Spinal cord (tissue), 10 donors: ENCODE measurements around the gene TMEM109. TPM values are rescaled to one million over a fixed set of nuclear protein-coding genes. Genes with fewer than 3 reads are reported as not detected.

Experiments
- DNase-seq, 6 donors: peaks; one replicate each; pipeline versions ENCODE4 v3.0.0 to v3.0.0-alpha.2; 2013 to 2015; ENCODE audit warnings: low spot score in 6 of 6, low read depth in 4 of 6
- H3K27ac ChIP-seq: one replicate; pipeline ENCODE4 v1.5.1; 2013; ENCODE audit warnings: low read depth, low read length, control low read depth
- H3K27me3 ChIP-seq: one replicate; pipeline ENCODE4 v1.6.1; 2013; ENCODE audit warnings: low read length; ENCODE audit not compliant: control insufficient read depth, insufficient read depth
- H3K36me3 ChIP-seq: one replicate; pipeline ENCODE4 v1.6.1; 2013; ENCODE audit warnings: low read length; ENCODE audit not compliant: control insufficient read depth, insufficient read depth
- H3K4me1 ChIP-seq: one replicate; pipeline ENCODE4 v1.6.1; 2013; ENCODE audit warnings: low read length; ENCODE audit not compliant: control insufficient read depth, insufficient read depth
- H3K4me3 ChIP-seq: one replicate; pipeline ENCODE4 v1.5.1; 2013; ENCODE audit warnings: low read depth, low read length, control low read depth
- H3K9me3 ChIP-seq: one replicate; pipeline ENCODE4 v1.6.1; 2013; ENCODE audit warnings: low read length; ENCODE audit not compliant: control insufficient read depth, insufficient read depth
- WGBS: methylation state at CpG from one replicate; pipeline ENCODE4 v1.1.5; 2013; ENCODE audit warnings: missing lambda C conversion rate; ENCODE audit not compliant: insufficient coverage; 5-methylcytosine and 5-hydroxymethylcytosine counted together
- polyA plus RNA-seq, 2 donors: library from polyadenylated mRNA; unstranded; fragments of 120-200 nt; gene quantifications; one replicate each; pipeline ENCODE4 v1.2.1, GENCODE V29; 2013; ENCODE audit not compliant: insufficient read length in 2 of 2
- total RNA-seq, 2 donors: library from RNA; depleted of rRNA in 1 of 2; stranded (reverse); fragments of 120-200 nt in 1 of 2; fragments of >200 nt in 1 of 2; gene quantifications; one replicate each; pipeline versions ENCODE4 v1.2.3 to v1.2.4, GENCODE V29; 2013 to 2014
- donor health status: healthy.

Gene TMEM109
- total and polyA plus RNA-seq, 4 donors: 33.5 to 44.7 (median 37.3) TPM

GRCh38 chr11:60918251-60918938 lies 4.4 kb downstream of the TMEM109 start:
- no peaks in the 10 kb centered on the region for H3K9me3 ChIP-seq
- WGBS: 100% methylated on average over 1 of the region's 4 CpGs

GRCh38 chr11:60918939-60919265 lies 4.9 kb downstream of the TMEM109 start:
- no peak for DNase-seq
- peaks cover 39% of the 10 kb centered on the region for H3K36me3 ChIP-seq
- no peaks in the 10 kb centered on the region for H3K27me3 ChIP-seq
- H3K27ac ChIP-seq: no peak overlapping the region
- H3K4me3 ChIP-seq: no peak overlapping the region
- WGBS: no CpG with 5 or more reads among the region's 2 CpGs
- peaks cover 38% of the 10 kb centered on the region for H3K4me1 ChIP-seq
- no peaks in the 10 kb centered on the region for H3K9me3 ChIP-seq

More at GRCh38 chr11:60918251-60918938, 4.4 kb downstream of the TMEM109 start:
- Histone ChIP-seq H3K4me1 (peaks cover 33% of the 10 kb centered on the region), H3K36me3 (peaks cover 37% of the 10 kb centered on the region), H3K4me3 (no peak overlapping the region), H3K27ac (no peak overlapping the region), H3K27me3 (no peaks in the 10 kb centered on the region)
- DNase-seq: no peak

GRCh38 chr11:60919320-60919719 lies 5.4 kb downstream of the TMEM109 start:
- Histone ChIP-seq H3K4me1 (peaks cover 41% of the 10 kb centered on the region), H3K27ac (no peak overlapping the region)

GRCh38 chr11:60919956-60920355 lies 6.0 kb downstream of the TMEM109 start:
- no peak for DNase-seq
- Histone ChIP-seq H3K36me3 (peaks cover 39% of the 10 kb centered on the region), H3K9me3 (no peaks in the 10 kb centered on the region), H3K27me3 (peaks cover 2% of the 10 kb centered on the region), H3K4me1 (peaks cover 41% of the 10 kb centered on the region), H3K4me3 (no peak overlapping the region), H3K27ac (no peak overlapping the region)
- WGBS: 67% methylated on average over 1 of the region's 2 CpGs

More at GRCh38 chr11:60919320-60919719, 5.4 kb downstream of the TMEM109 start:
- H3K27me3 ChIP-seq: no peaks in the 10 kb centered on the region
- no peaks in the 10 kb centered on the region for H3K9me3 ChIP-seq
- no peak for DNase-seq
- WGBS: no CpG with 5 or more reads among the region's 1 CpG
- peaks cover 39% of the 10 kb centered on the region for H3K36me3 ChIP-seq
- no peak overlapping the region for H3K4me3 ChIP-seq

GRCh38 chr11:60921259-60921658 lies 7.3 kb downstream of the TMEM109 start:
- no peak overlapping the region for H3K27ac ChIP-seq
- H3K9me3 ChIP-seq: no peaks in the 10 kb centered on the region
- no peak for DNase-seq
- peaks cover 45% of the 10 kb centered on the region for H3K4me1 ChIP-seq
- peaks cover 39% of the 10 kb centered on the region for H3K36me3 ChIP-seq
- H3K4me3 ChIP-seq: no peak overlapping the region
- peaks cover 2% of the 10 kb centered on the region for H3K27me3 ChIP-seq
- 89% methylated on average over 11 of the region's 11 CpGs for WGBS

- peaks cover 46% of the 10 kb centered on the region for H3K4me1 ChIP-seq
- DNase-seq: no peak
- no peak overlapping the region for H3K27ac ChIP-seq
- 86% methylated on average over 19 of the region's 23 CpGs for WGBS
- peaks cover 2% of the 10 kb centered on the region for H3K27me3 ChIP-seq
- H3K9me3 ChIP-seq: no peaks in the 10 kb centered on the region
- H3K4me3 ChIP-seq: no peak overlapping the region
- peaks cover 44% of the 10 kb centered on the region for H3K36me3 ChIP-seq
These were observed 7.9 kb downstream of the TMEM109 start for GRCh38 chr11:60921777-60922335.

- Histone ChIP-seq H3K27ac (no peak overlapping the region), H3K4me1 (peaks cover 56% of the 10 kb centered on the region), H3K27me3 (peaks cover 2% of the 10 kb centered on the region), H3K4me3 (no peak overlapping the region), H3K9me3 (no peaks in the 10 kb centered on the region), H3K36me3 (peaks cover 54% of the 10 kb centered on the region)
- DNase-seq: no peak
- WGBS: 80% methylated on average over 4 of the region's 6 CpGs
These were observed 8.9 kb downstream of the TMEM109 start for GRCh38 chr11:60922906-60923305.

GRCh38 chr11:60923326-60923725 lies 9.4 kb downstream of the TMEM109 start:
- H3K36me3 ChIP-seq: peaks cover 57% of the 10 kb centered on the region
- peak in 2 of 6 donors; percentile 55 to 70 for DNase-seq
- peaks cover 56% of the 10 kb centered on the region for H3K4me1 ChIP-seq
- peaks cover 2% of the 10 kb centered on the region for H3K27me3 ChIP-seq
- H3K9me3 ChIP-seq: no peaks in the 10 kb centered on the region
- 75% methylated on average over 1 of the region's 5 CpGs for WGBS
- H3K27ac ChIP-seq: no peak overlapping the region
- no peak overlapping the region for H3K4me3 ChIP-seq

- Histone ChIP-seq H3K27me3 (peaks cover 2% of the 10 kb centered on the region), H3K9me3 (no peaks in the 10 kb centered on the region), H3K27ac (no peak overlapping the region), H3K4me1 (peaks cover 56% of the 10 kb centered on the region), H3K36me3 (peaks cover 61% of the 10 kb centered on the region), H3K4me3 (peak overlapping the region; percentile 26)
- DNase-seq: no peak
- WGBS: 43% methylated on average over 6 of the region's 6 CpGs
These were observed 9.8 kb downstream of the TMEM109 start for GRCh38 chr11:60923800-60924109.
